ENCODE data around the gene CLEC3B.

Gene CLEC3B

GRCh38 chr3:45012577-45012976 lies 13.5 kb upstream of the CLEC3B start:
- H3K4me3 ChIP-seq (ENCODE audit: low read length in 2 of 2): no peak overlapping the region

GRCh38 chr3:45016916-45017315 lies 9.2 kb upstream of the CLEC3B start:
- H3K4me2 ChIP-seq (ENCODE audit: insufficient read depth, low read length, poor library complexity, severe bottlenecking): no peak overlapping the region

More at GRCh38 chr3:45012577-45012976, 13.5 kb upstream of the CLEC3B start:
- peaks cover 17 to 68% of the 10 kb centered on the region in 2 donors for H3K36me3 ChIP-seq (replicated peaks in 1 of 2; ENCODE audit: control insufficient read depth in 2 of 2, insufficient read depth in 2 of 2, low read length in 2 of 2)
- H3K18ac ChIP-seq (ENCODE audit: low read length): no peak overlapping the region
- no peak overlapping the region for H2BK12ac ChIP-seq (ENCODE audit: low read length)
- no peak overlapping the region for H2BK120ac ChIP-seq (ENCODE audit: low read depth, low read length)
- no peak for DNase-seq (ENCODE audit: low spot score)
- no peak overlapping the region for H3K14ac ChIP-seq (ENCODE audit: low read length)
- H3K4ac ChIP-seq (ENCODE audit: low read length): no peak overlapping the region
- H3K27me3 ChIP-seq (ENCODE audit: control insufficient read depth in 3 of 3, insufficient read depth in 3 of 3, low read depth in 1 of 3, low read length in 3 of 3): no peaks in the 10 kb centered on the region
- H2AK5ac ChIP-seq (ENCODE audit: low read depth, low read length): no peak overlapping the region
- H3K4me2 ChIP-seq (ENCODE audit: insufficient read depth, low read length, poor library complexity, severe bottlenecking): no peak overlapping the region
- no CpG with 5 or more reads among the region's 4 CpGs for WGBS, 2 donors (ENCODE audit: extremely low coverage in 2 of 2, insufficient read length in 2 of 2, insufficient replicate concordance in 1 of 2)
- no peak overlapping the region for H4K91ac ChIP-seq (ENCODE audit: low read depth, low read length, poor library complexity)
- H3K4me1 ChIP-seq (ENCODE audit: control insufficient read depth in 2 of 2, insufficient read depth in 1 of 2, low read depth in 1 of 2, low read length in 2 of 2): no peaks in the 10 kb centered on the region
- H2BK5ac ChIP-seq (ENCODE audit: low read length): no peak overlapping the region
- H2AFZ ChIP-seq (ENCODE audit: low read length): no peak overlapping the region
- no peak overlapping the region for H3K27ac ChIP-seq (replicated peaks; ENCODE audit: low read length)
- no peak overlapping the region for H2BK15ac ChIP-seq (ENCODE audit: low read length)
- no peaks in the 10 kb centered on the region for H3K79me1 ChIP-seq (ENCODE audit: low read depth, low read length)
- H3K9me3 ChIP-seq (replicated peaks in 1 of 2; ENCODE audit: control insufficient read depth in 2 of 2, insufficient read depth in 1 of 2, low read depth in 1 of 2, low read length in 2 of 2): no peaks in the 10 kb centered on the region
- no peak overlapping the region for H3K23ac ChIP-seq (ENCODE audit: low read depth, low read length, poor library complexity)
- no peak overlapping the region for H3K9ac ChIP-seq (ENCODE audit: low read depth, low read length, poor library complexity)
- H4K8ac ChIP-seq (ENCODE audit: low read depth, low read length): no peak overlapping the region

GRCh38 chr3:45017821-45018220 lies 8.3 kb upstream of the CLEC3B start:
- Histone ChIP-seq H3K79me1 (ENCODE audit: low read depth, low read length) (no peaks in the 10 kb centered on the region), H3K9ac (ENCODE audit: low read depth, low read length, poor library complexity) (no peak overlapping the region), H3K14ac (ENCODE audit: low read length) (no peak overlapping the region), H3K9me3 (replicated peaks in 1 of 2; ENCODE audit: control insufficient read depth in 2 of 2, insufficient read depth in 1 of 2, low read depth in 1 of 2, low read length in 2 of 2) (no peaks in the 10 kb centered on the region), H3K4ac (ENCODE audit: low read length) (no peak overlapping the region), H3K36me3 (replicated peaks in 1 of 2; ENCODE audit: control insufficient read depth in 2 of 2, insufficient read depth in 2 of 2, low read length in 2 of 2) (peaks cover 4 to 25% of the 10 kb centered on the region in 2 donors), H2BK12ac (ENCODE audit: low read length) (no peak overlapping the region), H3K23ac (ENCODE audit: low read depth, low read length, poor library complexity) (no peak overlapping the region), H3K18ac (ENCODE audit: low read length) (no peak overlapping the region), H3K4me3 (ENCODE audit: low read length in 2 of 2) (no peak overlapping the region), H3K4me2 (ENCODE audit: insufficient read depth, low read length, poor library complexity, severe bottlenecking) (no peak overlapping the region), H3K4me1 (ENCODE audit: control insufficient read depth in 2 of 2, insufficient read depth in 1 of 2, low read depth in 1 of 2, low read length in 2 of 2) (no peaks in the 10 kb centered on the region), H4K91ac (ENCODE audit: low read depth, low read length, poor library complexity) (no peak overlapping the region), H3K27ac (replicated peaks; ENCODE audit: low read length) (no peak overlapping the region), H2AFZ (ENCODE audit: low read length) (no peak overlapping the region), H2BK5ac (ENCODE audit: low read length) (no peak overlapping the region), H4K8ac (ENCODE audit: low read depth, low read length) (no peak overlapping the region), H3K27me3 (ENCODE audit: control insufficient read depth in 3 of 3, insufficient read depth in 3 of 3, low read depth in 1 of 3, low read length in 3 of 3) (no peaks in the 10 kb centered on the region), H2AK5ac (ENCODE audit: low read depth, low read length) (no peak overlapping the region), H2BK15ac (ENCODE audit: low read length) (no peak overlapping the region), H2BK120ac (ENCODE audit: low read depth, low read length) (no peak overlapping the region)
- WGBS, 2 donors (ENCODE audit: extremely low coverage in 2 of 2, insufficient read length in 2 of 2, insufficient replicate concordance in 1 of 2): no CpG with 5 or more reads among the region's 5 CpGs
- no peak for DNase-seq (ENCODE audit: low spot score)

More at GRCh38 chr3:45016916-45017315, 9.2 kb upstream of the CLEC3B start:
- Histone ChIP-seq H2AK5ac (ENCODE audit: low read depth, low read length) (no peak overlapping the region), H3K9ac (ENCODE audit: low read depth, low read length, poor library complexity) (no peak overlapping the region), H3K14ac (ENCODE audit: low read length) (no peak overlapping the region), H2BK15ac (ENCODE audit: low read length) (no peak overlapping the region), H2BK5ac (ENCODE audit: low read length) (no peak overlapping the region), H4K8ac (ENCODE audit: low read depth, low read length) (no peak overlapping the region), H3K18ac (ENCODE audit: low read length) (no peak overlapping the region), H3K23ac (ENCODE audit: low read depth, low read length, poor library complexity) (no peak overlapping the region), H3K27me3 (ENCODE audit: control insufficient read depth in 3 of 3, insufficient read depth in 3 of 3, low read depth in 1 of 3, low read length in 3 of 3) (no peaks in the 10 kb centered on the region), H3K4me3 (ENCODE audit: low read length in 2 of 2) (no peak overlapping the region), H2AFZ (ENCODE audit: low read length) (no peak overlapping the region), H2BK12ac (ENCODE audit: low read length) (no peak overlapping the region), H3K36me3 (replicated peaks in 1 of 2; ENCODE audit: control insufficient read depth in 2 of 2, insufficient read depth in 2 of 2, low read length in 2 of 2) (peaks cover 7 to 34% of the 10 kb centered on the region in 2 donors), H3K9me3 (replicated peaks in 1 of 2; ENCODE audit: control insufficient read depth in 2 of 2, insufficient read depth in 1 of 2, low read depth in 1 of 2, low read length in 2 of 2) (no peaks in the 10 kb centered on the region), H3K79me1 (ENCODE audit: low read depth, low read length) (no peaks in the 10 kb centered on the region), H3K4me1 (ENCODE audit: control insufficient read depth in 2 of 2, insufficient read depth in 1 of 2, low read depth in 1 of 2, low read length in 2 of 2) (no peaks in the 10 kb centered on the region), H2BK120ac (ENCODE audit: low read depth, low read length) (no peak overlapping the region), H3K27ac (replicated peaks; ENCODE audit: low read length) (no peak overlapping the region), H4K91ac (ENCODE audit: low read depth, low read length, poor library complexity) (no peak overlapping the region), H3K4ac (ENCODE audit: low read length) (no peak overlapping the region)
- WGBS, 2 donors (ENCODE audit: extremely low coverage in 2 of 2, insufficient read length in 2 of 2, insufficient replicate concordance in 1 of 2): no CpG with 5 or more reads among the region's 2 CpGs
- DNase-seq (ENCODE audit: low spot score): no peak

- no peak for DNase-seq (ENCODE audit: low spot score)
- WGBS, 2 donors (ENCODE audit: extremely low coverage in 2 of 2, insufficient read length in 2 of 2, insufficient replicate concordance in 1 of 2): no CpG with 5 or more reads among the region's 8 CpGs
- Histone ChIP-seq H3K9ac (ENCODE audit: low read depth, low read length, poor library complexity) (no peak overlapping the region), H2AK5ac (ENCODE audit: low read depth, low read length) (no peak overlapping the region), H3K27ac (replicated peaks; ENCODE audit: low read length) (no peak overlapping the region), H3K4ac (ENCODE audit: low read length) (no peak overlapping the region), H2BK12ac (ENCODE audit: low read length) (no peak overlapping the region), H3K4me1 (ENCODE audit: control insufficient read depth in 2 of 2, insufficient read depth in 1 of 2, low read depth in 1 of 2, low read length in 2 of 2) (no peaks in the 10 kb centered on the region), H4K8ac (ENCODE audit: low read depth, low read length) (no peak overlapping the region), H3K9me3 (replicated peaks in 1 of 2; ENCODE audit: control insufficient read depth in 2 of 2, insufficient read depth in 1 of 2, low read depth in 1 of 2, low read length in 2 of 2) (no peaks in the 10 kb centered on the region), H4K91ac (ENCODE audit: low read depth, low read length, poor library complexity) (no peak overlapping the region), H2BK120ac (ENCODE audit: low read depth, low read length) (no peak overlapping the region), H3K27me3 (ENCODE audit: control insufficient read depth in 3 of 3, insufficient read depth in 3 of 3, low read depth in 1 of 3, low read length in 3 of 3) (no peaks in the 10 kb centered on the region), H3K36me3 (replicated peaks in 1 of 2; ENCODE audit: control insufficient read depth in 2 of 2, insufficient read depth in 2 of 2, low read length in 2 of 2) (peaks cover 2% of the 10 kb centered on the region in 2 donors), H3K4me2 (ENCODE audit: insufficient read depth, low read length, poor library complexity, severe bottlenecking) (no peak overlapping the region), H2BK5ac (ENCODE audit: low read length) (no peak overlapping the region), H3K18ac (ENCODE audit: low read length) (no peak overlapping the region), H2BK15ac (ENCODE audit: low read length) (no peak overlapping the region), H3K14ac (ENCODE audit: low read length) (no peak overlapping the region), H3K4me3 (ENCODE audit: low read length in 2 of 2) (no peak overlapping the region), H2AFZ (ENCODE audit: low read length) (no peak overlapping the region), H3K79me1 (ENCODE audit: low read depth, low read length) (no peaks in the 10 kb centered on the region), H3K23ac (ENCODE audit: low read depth, low read length, poor library complexity) (no peak overlapping the region)
Observed at GRCh38 chr3:45020534-45020933, 5.6 kb upstream of the CLEC3B start.
